ENCODE results near the gene NRP1.

DNA sequence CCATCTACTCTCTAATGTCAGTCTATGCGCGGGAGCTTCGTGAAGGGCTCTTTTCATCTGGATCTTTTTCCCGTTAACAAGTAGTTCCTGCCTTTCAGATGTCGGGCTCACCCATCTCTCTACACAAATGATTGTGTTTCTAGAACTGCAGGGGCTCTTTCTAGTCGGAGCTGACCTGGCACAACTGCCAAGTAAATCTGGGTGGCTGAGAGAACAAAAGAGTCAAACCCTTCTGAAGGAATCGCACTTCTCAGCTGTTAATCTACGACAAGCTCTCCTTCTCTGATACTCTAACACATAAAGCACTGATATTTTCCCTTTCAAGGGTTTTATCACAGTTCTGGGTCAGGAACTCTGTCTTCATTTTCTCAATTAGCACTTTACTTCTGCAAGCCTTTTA, 144.7 kb downstream of the NRP1 start:
- no peak for TF ChIP-seq CTCF (IDR thresholded peaks at IDR 0.05)
- TF ChIP-seq POLR2A (IDR thresholded peaks at IDR 0.05), result no peak
